ENCODE data around the gene KHSRP.

KHSRP gene

GRCh38 chr19:6416658-6417405, 7.8 kb downstream of the KHSRP start:
- H3K4me3 ChIP-seq (ENCODE audit: extremely low read depth, insufficient read depth, low read length, poor library complexity, severe bottlenecking) = no peak overlapping the region
- no peaks in the 10 kb centered on the region for H3K4me1 ChIP-seq (ENCODE audit: control insufficient read depth, insufficient read depth, low read length, poor library complexity, severe bottlenecking)
- H3K36me3 ChIP-seq (ENCODE audit: control insufficient read depth, insufficient read depth, low read length) = peaks cover 89% of the 10 kb centered on the region
- no peaks in the 10 kb centered on the region for H3K9me3 ChIP-seq (ENCODE audit: control insufficient read depth, low read length)
- H3K27ac ChIP-seq (ENCODE audit: low read depth, low read length, severe bottlenecking) = no peak overlapping the region
- WGBS, 2 experiments (ENCODE audit: insufficient coverage in 2 of 2) = 96 to 98% methylated on average over 21 to 25 of the region's 29 CpGs

DNA sequence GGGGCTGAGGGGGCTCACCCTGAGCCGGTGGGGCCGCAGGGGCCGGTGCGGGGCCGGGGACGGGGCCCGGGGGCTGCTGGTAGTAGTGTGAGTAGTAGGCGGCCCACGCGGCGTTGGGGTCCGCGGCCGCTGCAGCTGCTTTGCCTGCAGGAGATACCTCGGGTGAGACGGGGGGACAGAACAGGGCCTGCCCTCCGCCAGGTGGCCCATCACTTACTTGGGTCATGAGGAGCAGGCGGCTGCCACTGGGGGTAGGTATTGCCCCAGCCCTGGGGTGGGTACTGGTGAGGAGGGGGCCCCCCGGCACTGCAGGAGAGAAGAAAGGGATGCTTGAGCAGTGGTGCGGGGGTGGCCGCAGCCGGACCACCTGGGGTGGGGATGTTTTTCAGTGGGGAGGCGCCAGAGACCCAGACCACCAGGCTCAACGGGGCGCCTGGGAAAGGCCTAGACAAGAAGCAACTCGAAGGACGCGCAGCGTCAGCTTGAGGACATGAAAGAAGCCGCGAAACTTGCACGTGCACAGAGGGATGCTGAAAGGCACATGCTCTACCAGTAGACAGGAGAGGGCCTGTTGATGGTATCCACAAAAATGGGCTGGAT, 8.9 kb downstream of the KHSRP start:
- no peaks in the 10 kb centered on the region for H3K4me1 ChIP-seq (ENCODE audit: control insufficient read depth, insufficient read depth, low read length, poor library complexity, severe bottlenecking)
- H3K36me3 ChIP-seq (ENCODE audit: control insufficient read depth, insufficient read depth, low read length) = peaks cover 82% of the 10 kb centered on the region
- H3K27ac ChIP-seq (ENCODE audit: low read depth, low read length, severe bottlenecking) = no peak overlapping the region
- no peak overlapping the region for H3K4me3 ChIP-seq (ENCODE audit: extremely low read depth, insufficient read depth, low read length, poor library complexity, severe bottlenecking)
- 92 to 96% methylated on average over 19 to 32 of the region's 32 CpGs for WGBS, 2 experiments (ENCODE audit: insufficient coverage in 2 of 2)
- no peaks in the 10 kb centered on the region for H3K9me3 ChIP-seq (ENCODE audit: control insufficient read depth, low read length)

DNA sequence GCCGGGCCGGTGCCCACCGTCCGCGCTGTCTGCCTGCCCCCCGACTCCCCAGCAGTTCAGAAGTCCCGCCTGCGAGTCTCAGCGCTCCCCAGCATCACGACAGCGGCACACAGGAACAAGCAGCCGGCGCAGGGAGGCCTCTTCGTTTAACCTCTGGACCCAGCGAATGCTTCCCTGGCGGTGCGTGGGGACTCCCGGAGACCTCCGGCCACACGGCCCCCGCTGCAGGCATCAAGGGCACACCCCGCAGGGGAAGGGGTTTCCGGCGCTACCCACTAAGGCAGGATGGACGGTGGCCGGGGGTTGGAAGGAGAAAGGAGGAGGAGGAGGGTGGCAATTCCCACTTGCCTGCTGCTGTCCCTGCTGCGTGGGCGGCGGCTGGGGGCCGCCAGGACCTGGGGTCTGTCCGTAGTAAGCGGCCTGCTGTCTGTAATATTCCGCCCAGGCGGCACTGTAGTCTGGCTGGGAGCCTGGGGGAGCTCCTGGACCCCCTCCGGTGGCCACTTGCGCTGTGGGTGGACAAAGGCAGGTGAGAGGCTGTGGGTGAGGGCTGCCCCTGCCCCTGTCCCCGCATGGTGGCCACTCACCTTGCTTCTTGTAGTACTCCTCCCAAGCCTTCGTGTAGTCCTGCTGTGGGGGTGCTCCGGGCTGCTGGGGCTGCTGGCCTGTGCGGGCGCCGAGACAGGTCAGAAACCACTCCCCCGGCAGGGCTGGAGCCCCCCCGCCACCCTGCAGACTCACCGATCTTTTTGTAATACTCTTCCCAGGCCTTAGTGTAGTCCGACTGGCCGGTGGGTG, 9.6 kb downstream of the KHSRP start:
- WGBS, 2 experiments (ENCODE audit: insufficient coverage in 2 of 2) = 96 to 98% methylated on average over 36 to 43 of the region's 47 CpGs
- Histone ChIP-seq H3K4me3 (ENCODE audit: extremely low read depth, insufficient read depth, low read length, poor library complexity, severe bottlenecking) (no peak overlapping the region), H3K9me3 (ENCODE audit: control insufficient read depth, low read length) (no peaks in the 10 kb centered on the region), H3K27ac (ENCODE audit: low read depth, low read length, severe bottlenecking) (no peak overlapping the region), H3K4me1 (ENCODE audit: control insufficient read depth, insufficient read depth, low read length, poor library complexity, severe bottlenecking) (no peaks in the 10 kb centered on the region), H3K36me3 (ENCODE audit: control insufficient read depth, insufficient read depth, low read length) (peaks cover 75% of the 10 kb centered on the region)

- no peaks in the 10 kb centered on the region for H3K4me1 ChIP-seq (ENCODE audit: control insufficient read depth, insufficient read depth, low read length, poor library complexity, severe bottlenecking)
- peaks cover 65% of the 10 kb centered on the region for H3K36me3 ChIP-seq (ENCODE audit: control insufficient read depth, insufficient read depth, low read length)
- no peak overlapping the region for H3K4me3 ChIP-seq (ENCODE audit: extremely low read depth, insufficient read depth, low read length, poor library complexity, severe bottlenecking)
- 87% methylated on average over 30 of the region's 42 CpGs for WGBS, 2 experiments (ENCODE audit: insufficient coverage in 2 of 2)
- no peaks in the 10 kb centered on the region for H3K9me3 ChIP-seq (ENCODE audit: control insufficient read depth, low read length)
- no peak overlapping the region for H3K27ac ChIP-seq (ENCODE audit: low read depth, low read length, severe bottlenecking)
Measured at GRCh38 chr19:6413721-6414643, 10.6 kb downstream of the KHSRP start.

GRCh38 chr19:6413291-6413690, 11.3 kb downstream of the KHSRP start:
- H3K36me3 ChIP-seq (ENCODE audit: control insufficient read depth, insufficient read depth, low read length) = peaks cover 58% of the 10 kb centered on the region
- H3K9me3 ChIP-seq (ENCODE audit: control insufficient read depth, low read length) = no peaks in the 10 kb centered on the region
- no peaks in the 10 kb centered on the region for H3K4me1 ChIP-seq (ENCODE audit: control insufficient read depth, insufficient read depth, low read length, poor library complexity, severe bottlenecking)
- H3K4me3 ChIP-seq (ENCODE audit: extremely low read depth, insufficient read depth, low read length, poor library complexity, severe bottlenecking) = no peak overlapping the region
- no peak overlapping the region for H3K27ac ChIP-seq (ENCODE audit: low read depth, low read length, severe bottlenecking)
- WGBS, 2 experiments (ENCODE audit: insufficient coverage in 2 of 2) = no CpG with 5 or more reads among the region's 10 CpGs

- 82 to 88% methylated on average over 13 to 14 of the region's 15 CpGs for WGBS, 2 experiments (ENCODE audit: insufficient coverage in 2 of 2)
- Histone ChIP-seq H3K4me3 (ENCODE audit: extremely low read depth, insufficient read depth, low read length, poor library complexity, severe bottlenecking) (no peak overlapping the region), H3K4me1 (ENCODE audit: control insufficient read depth, insufficient read depth, low read length, poor library complexity, severe bottlenecking) (no peaks in the 10 kb centered on the region), H3K36me3 (ENCODE audit: control insufficient read depth, insufficient read depth, low read length) (peaks cover 51% of the 10 kb centered on the region), H3K27ac (ENCODE audit: low read depth, low read length, severe bottlenecking) (peak overlapping the region; percentile 5), H3K9me3 (ENCODE audit: control insufficient read depth, low read length) (no peaks in the 10 kb centered on the region)
Measured at GRCh38 chr19:6412447-6413091, 12.0 kb downstream of the KHSRP start.

- 90 to 96% methylated on average over 9 to 11 of the region's 12 CpGs for WGBS, 2 experiments (ENCODE audit: insufficient coverage in 2 of 2)
- peaks cover 46% of the 10 kb centered on the region for H3K36me3 ChIP-seq (ENCODE audit: control insufficient read depth, insufficient read depth, low read length)
- peak overlapping the region; percentile 5 for H3K27ac ChIP-seq (ENCODE audit: low read depth, low read length, severe bottlenecking)
Measured at GRCh38 chr19:6412061-6412446, 12.6 kb downstream of the KHSRP start.

GRCh38 chr19:6409346-6409745, 15.3 kb downstream of the KHSRP start:
- peaks cover 19% of the 10 kb centered on the region for H3K36me3 ChIP-seq (ENCODE audit: control insufficient read depth, insufficient read depth, low read length)
- H3K9me3 ChIP-seq (ENCODE audit: control insufficient read depth, low read length) = no peaks in the 10 kb centered on the region
- WGBS, 2 experiments (ENCODE audit: insufficient coverage in 2 of 2) = 87 to 95% methylated on average over 5 to 6 of the region's 6 CpGs
- no peak overlapping the region for H3K27ac ChIP-seq (ENCODE audit: low read depth, low read length, severe bottlenecking)
- H3K4me3 ChIP-seq (ENCODE audit: extremely low read depth, insufficient read depth, low read length, poor library complexity, severe bottlenecking) = no peak overlapping the region
- no peaks in the 10 kb centered on the region for H3K4me1 ChIP-seq (ENCODE audit: control insufficient read depth, insufficient read depth, low read length, poor library complexity, severe bottlenecking)

More at GRCh38 chr19:6412061-6412446, 12.6 kb downstream of the KHSRP start:
- Histone ChIP-seq H3K9me3 (ENCODE audit: control insufficient read depth, low read length) (no peaks in the 10 kb centered on the region), H3K4me1 (ENCODE audit: control insufficient read depth, insufficient read depth, low read length, poor library complexity, severe bottlenecking) (no peaks in the 10 kb centered on the region), H3K4me3 (ENCODE audit: extremely low read depth, insufficient read depth, low read length, poor library complexity, severe bottlenecking) (no peak overlapping the region)

GRCh38 chr19:6406401-6406800, 18.2 kb downstream of the KHSRP start:
- H3K27ac ChIP-seq (ENCODE audit: low read depth, low read length, severe bottlenecking) = no peak overlapping the region
- H3K4me1 ChIP-seq (ENCODE audit: control insufficient read depth, insufficient read depth, low read length, poor library complexity, severe bottlenecking) = peaks cover 10% of the 10 kb centered on the region
- WGBS, 2 experiments (ENCODE audit: insufficient coverage in 2 of 2) = 90 to 93% methylated on average over 3 to 5 of the region's 5 CpGs
- no peaks in the 10 kb centered on the region for H3K9me3 ChIP-seq (ENCODE audit: control insufficient read depth, low read length)
- H3K36me3 ChIP-seq (ENCODE audit: control insufficient read depth, insufficient read depth, low read length) = no peaks in the 10 kb centered on the region
- H3K4me3 ChIP-seq (ENCODE audit: extremely low read depth, insufficient read depth, low read length, poor library complexity, severe bottlenecking) = no peak overlapping the region
